GM21390 (cell line): ENCODE measurements around the gene ANKRD17.

ENCODE experiments used
- ATAC-seq: cut with Tn5 transposase; IDR thresholded peaks from one replicate; pipeline ENCODE4 v1.9.1; 2021; ENCODE audit not compliant: unreplicated experiment

Gene ANKRD17

GRCh38 chr4:73129319-73129718 lies 129.3 kb downstream of the ANKRD17 start:
- no peak for ATAC-seq

- ATAC-seq, result no peak
These were observed 130.7 kb downstream of the ANKRD17 start for GRCh38 chr4:73127839-73128453.

GRCh38 chr4:73109493-73109892 lies 149.1 kb downstream of the ANKRD17 start:
- no peak for ATAC-seq

- ATAC-seq, result no peak
These were observed 153.9 kb downstream of the ANKRD17 start for GRCh38 chr4:73104695-73105094.

- ATAC-seq, result no peak
These were observed 154.6 kb downstream of the ANKRD17 start for GRCh38 chr4:73103799-73104503.

- ATAC-seq, result no peak
These were observed 159.5 kb downstream of the ANKRD17 start for GRCh38 chr4:73099143-73099542.

GRCh38 chr4:73098713-73099112 lies 159.9 kb downstream of the ANKRD17 start:
- no peak for ATAC-seq

- no peak for ATAC-seq
These were observed 160.6 kb downstream of the ANKRD17 start for GRCh38 chr4:73098016-73098415.

- no peak for ATAC-seq
These were observed 165.7 kb downstream of the ANKRD17 start for GRCh38 chr4:73092868-73093267.

GRCh38 chr4:73090738-73091137 lies 167.9 kb downstream of the ANKRD17 start:
- ATAC-seq, result no peak

GRCh38 chr4:73087871-73088270 lies 170.7 kb downstream of the ANKRD17 start:
- no peak for ATAC-seq

- ATAC-seq, result no peak
These were observed 172.3 kb downstream of the ANKRD17 start for GRCh38 chr4:73086095-73086868.

GRCh38 chr4:73080789-73081188 lies 177.8 kb downstream of the ANKRD17 start:
- ATAC-seq, result no peak

GRCh38 chr4:73075832-73076231 lies 182.8 kb downstream of the ANKRD17 start:
- no peak for ATAC-seq

GRCh38 chr4:73070074-73070390 lies 188.6 kb downstream of the ANKRD17 start:
- peak; percentile 8 for ATAC-seq

- peak; percentile 82 for ATAC-seq
These were observed 189.1 kb downstream of the ANKRD17 start, which contains the start of gene COX18 for GRCh38 chr4:73069338-73070073. TSS of gene COX18 (minus strand) at chr4:73069716. CDS start at chr4:73069649, 67 bp downstream.

- peak; percentile 6 for ATAC-seq
These were observed 189.9 kb downstream of the ANKRD17 start for GRCh38 chr4:73068491-73069337.

- no peak for ATAC-seq
These were observed 190.6 kb downstream of the ANKRD17 start for GRCh38 chr4:73067971-73068394.

GRCh38 chr4:73066928-73067327 lies 191.7 kb downstream of the ANKRD17 start:
- ATAC-seq, result no peak

GRCh38 chr4:73066445-73066844 lies 192.2 kb downstream of the ANKRD17 start:
- no peak for ATAC-seq
